ENCODE measurements around the gene THOP1. TPM values are rescaled to one million over a fixed set of nuclear protein-coding genes. Genes with fewer than 3 reads are reported as not detected.

The THOP1 gene
- total RNA-seq, 2 experiments from 2014 or later = 113 TPM

- intact Hi-C loops (cut with micrococcal nuclease) = no loop called here
- Mint-ChIP-seq H3K27me3 (ENCODE audit: low read depth) (no peaks in the 10 kb centered on the region), H3K9me3 (no peaks in the 10 kb centered on the region), H3K4me1 (ENCODE audit: low read depth) (peaks cover 54% of the 10 kb centered on the region), H3K4me3 (no peak overlapping the region), H3K27ac (no peak overlapping the region), H3K36me3 (ENCODE audit: low read depth) (peaks cover 13% of the 10 kb centered on the region)
- CTCF ChIA-PET = interaction anchor here (1.0 kb wide), 1 partner anchor 130 kb away, joined by 3 read pairs; no protein-coding TSS in a partner anchor
- no peak for DNase-seq
Observed at GRCh38 chr19:2777952-2778683, 7.2 kb upstream of the THOP1 start.

- Mint-ChIP-seq H3K4me3 (no peak overlapping the region), H3K36me3 (ENCODE audit: low read depth) (peaks cover 13% of the 10 kb centered on the region), H3K4me1 (ENCODE audit: low read depth) (peaks cover 60% of the 10 kb centered on the region), H3K9me3 (no peaks in the 10 kb centered on the region), H3K27ac (no peak overlapping the region), H3K27me3 (ENCODE audit: low read depth) (no peaks in the 10 kb centered on the region)
- CTCF ChIA-PET = interaction anchor here (0.9 kb wide), 1 partner anchor 131 kb away, joined by 3 read pairs; no protein-coding TSS in a partner anchor
- no peak for DNase-seq
- intact Hi-C loops (cut with micrococcal nuclease) = no loop called here
Observed at GRCh38 chr19:2779121-2779740, 6.1 kb upstream of the THOP1 start.

- Mint-ChIP-seq H3K36me3 (ENCODE audit: low read depth) (peaks cover 11% of the 10 kb centered on the region), H3K4me1 (ENCODE audit: low read depth) (peaks cover 63% of the 10 kb centered on the region), H3K27ac (no peak overlapping the region), H3K9me3 (no peaks in the 10 kb centered on the region), H3K27me3 (ENCODE audit: low read depth) (no peaks in the 10 kb centered on the region), H3K4me3 (no peak overlapping the region)
- no peak for DNase-seq
- CTCF ChIA-PET = interaction anchor here (0.6 to 2.7 kb wide), 5 partner anchors 31 to 132 kb away, joined by 3 to 8 read pairs (median 4); partner anchors contain the start of gene ZNF554
- intact Hi-C loops (cut with micrococcal nuclease) = loop anchor here (10.0 kb wide), 2 partner anchors 305 to 615 kb away; partner anchors contain the start of genes DOT1L and GADD45B
Observed at GRCh38 chr19:2780284-2780683, 5.0 kb upstream of the THOP1 start.

GRCh38 chr19:2782329-2782935 lies 2.9 kb upstream of the THOP1 start:
- intact Hi-C loops (cut with micrococcal nuclease) = loop anchor here (2.0 to 10.0 kb wide), 3 partner anchors 162 to 618 kb away; partner anchors contain the start of genes DOT1L, GADD45B and ZNF77
- Mint-ChIP-seq H3K4me1 (ENCODE audit: low read depth) (peaks cover 59% of the 10 kb centered on the region), H3K27ac (peak overlapping the region; percentile 74), H3K9me3 (no peaks in the 10 kb centered on the region), H3K36me3 (ENCODE audit: low read depth) (peaks cover 11% of the 10 kb centered on the region), H3K4me3 (peak overlapping the region; percentile 94), H3K27me3 (ENCODE audit: low read depth) (no peaks in the 10 kb centered on the region)
- CTCF ChIA-PET = interaction anchor here (0.6 to 2.7 kb wide), 3 partner anchors 33 to 134 kb away, joined by 4 to 8 read pairs (median 6); no protein-coding TSS in a partner anchor
- DNase-seq = peak; percentile 27

GRCh38 chr19:2782936-2783780 lies 2.1 kb upstream of the THOP1 start, which contains the start of gene SGTA:
Gene SGTA, minus strand, starts transcription at chr19:2783273. Its CDS starts 14,205 bp downstream, at chr19:2769068.
- intact Hi-C loops (cut with micrococcal nuclease) = loop anchor here (1.0 to 10.0 kb wide), 5 partner anchors 162 to 618 kb away; partner anchors contain the start of genes DOT1L, GADD45B, NCLN and PLEKHJ1
- Mint-ChIP-seq H3K4me1 (ENCODE audit: low read depth) (peaks cover 65% of the 10 kb centered on the region), H3K27me3 (ENCODE audit: low read depth) (no peaks in the 10 kb centered on the region)

GRCh38 chr19:2783781-2784145 lies 1.5 kb upstream of the THOP1 start:
- H3K27me3 Mint-ChIP-seq (ENCODE audit: low read depth) = no peaks in the 10 kb centered on the region
- peaks cover 15% of the 10 kb centered on the region for H3K36me3 Mint-ChIP-seq (ENCODE audit: low read depth)
- H3K4me3 Mint-ChIP-seq = peak overlapping the region; percentile 94
- intact Hi-C loops (cut with micrococcal nuclease) = loop anchor here (1.0 to 10.0 kb wide), 5 partner anchors 161 to 619 kb away; partner anchors contain the start of genes DOT1L, GADD45B, NCLN and PLEKHJ1
- no peak for DNase-seq
- no peaks in the 10 kb centered on the region for H3K9me3 Mint-ChIP-seq
- CTCF ChIA-PET = interaction anchor here (0.6 to 1.4 kb wide), 3 partner anchors 104 to 317 kb away, joined by 3 to 4 read pairs (median 4); no protein-coding TSS in a partner anchor
- peak overlapping the region; percentile 91 for H3K27ac Mint-ChIP-seq
- peaks cover 62% of the 10 kb centered on the region for H3K4me1 Mint-ChIP-seq (ENCODE audit: low read depth)

More at GRCh38 chr19:2782936-2783780, 2.1 kb upstream of the THOP1 start, which contains the start of gene SGTA:
- peak within 1 kb of the TSS; percentile 94 for H3K4me3 Mint-ChIP-seq
- H3K27ac Mint-ChIP-seq = peak within 1 kb of the TSS; percentile 91
- peaks cover 14% of the 10 kb centered on the region for H3K36me3 Mint-ChIP-seq (ENCODE audit: low read depth)
- CTCF ChIA-PET = interaction anchor here (0.6 to 2.7 kb wide), 4 partner anchors 34 to 135 kb away, joined by 3 to 8 read pairs (median 5); no protein-coding TSS in a partner anchor
- no peaks in the 10 kb centered on the region for H3K9me3 Mint-ChIP-seq
- DNase-seq = peak; percentile 99

GRCh38 chr19:2787115-2787514 lies 1.8 kb downstream of the THOP1 start:
- H3K27me3 Mint-ChIP-seq (ENCODE audit: low read depth) = no peaks in the 10 kb centered on the region
- H3K27ac Mint-ChIP-seq = no peak overlapping the region
- no peaks in the 10 kb centered on the region for H3K9me3 Mint-ChIP-seq
- peak overlapping the region; percentile 56 for H3K4me3 Mint-ChIP-seq
- intact Hi-C loops (cut with micrococcal nuclease) = loop anchor here (10.0 kb wide), 2 partner anchors 312 to 622 kb away; partner anchors contain the start of genes DOT1L and GADD45B
- no peak for DNase-seq
- H3K36me3 Mint-ChIP-seq (ENCODE audit: low read depth) = peaks cover 19% of the 10 kb centered on the region
- peaks cover 50% of the 10 kb centered on the region for H3K4me1 Mint-ChIP-seq (ENCODE audit: low read depth)
- CTCF ChIA-PET = no interaction called here

GRCh38 chr19:2788237-2788636 lies 2.9 kb downstream of the THOP1 start:
- peaks cover 45% of the 10 kb centered on the region for H3K4me1 Mint-ChIP-seq (ENCODE audit: low read depth)
- peaks cover 22% of the 10 kb centered on the region for H3K36me3 Mint-ChIP-seq (ENCODE audit: low read depth)
- no peaks in the 10 kb centered on the region for H3K27me3 Mint-ChIP-seq (ENCODE audit: low read depth)
- CTCF ChIA-PET = no interaction called here
- DNase-seq = no peak
- H3K4me3 Mint-ChIP-seq = no peak overlapping the region
- no peak overlapping the region for H3K27ac Mint-ChIP-seq
- no peaks in the 10 kb centered on the region for H3K9me3 Mint-ChIP-seq
- intact Hi-C loops (cut with micrococcal nuclease) = loop anchor here (10.0 kb wide), 2 partner anchors 313 to 623 kb away; partner anchors contain the start of genes DOT1L and GADD45B

- no peak overlapping the region for H3K4me3 Mint-ChIP-seq
- H3K9me3 Mint-ChIP-seq = no peaks in the 10 kb centered on the region
- CTCF ChIA-PET = no interaction called here
- peaks cover 30% of the 10 kb centered on the region for H3K36me3 Mint-ChIP-seq (ENCODE audit: low read depth)
- DNase-seq = no peak
- intact Hi-C loops (cut with micrococcal nuclease) = no loop called here
- H3K27me3 Mint-ChIP-seq (ENCODE audit: low read depth) = no peaks in the 10 kb centered on the region
- no peak overlapping the region for H3K27ac Mint-ChIP-seq
- H3K4me1 Mint-ChIP-seq (ENCODE audit: low read depth) = peaks cover 26% of the 10 kb centered on the region
Observed at GRCh38 chr19:2790194-2790556, 4.9 kb downstream of the THOP1 start.

- CTCF ChIA-PET = no interaction called here
- no peak overlapping the region for H3K4me3 Mint-ChIP-seq
- H3K36me3 Mint-ChIP-seq (ENCODE audit: low read depth) = peaks cover 34% of the 10 kb centered on the region
- no peaks in the 10 kb centered on the region for H3K9me3 Mint-ChIP-seq
- H3K27me3 Mint-ChIP-seq (ENCODE audit: low read depth) = no peaks in the 10 kb centered on the region
- intact Hi-C loops (cut with micrococcal nuclease) = no loop called here
- H3K4me1 Mint-ChIP-seq (ENCODE audit: low read depth) = peaks cover 26% of the 10 kb centered on the region
- H3K27ac Mint-ChIP-seq = no peak overlapping the region
- DNase-seq = no peak
Observed at GRCh38 chr19:2790557-2791271, 5.4 kb downstream of the THOP1 start.

GRCh38 chr19:2791440-2791839 lies 6.1 kb downstream of the THOP1 start:
- no peaks in the 10 kb centered on the region for H3K9me3 Mint-ChIP-seq
- no peak overlapping the region for H3K4me3 Mint-ChIP-seq
- DNase-seq = no peak
- H3K27me3 Mint-ChIP-seq (ENCODE audit: low read depth) = no peaks in the 10 kb centered on the region
- H3K36me3 Mint-ChIP-seq (ENCODE audit: low read depth) = peaks cover 34% of the 10 kb centered on the region
- H3K27ac Mint-ChIP-seq = no peak overlapping the region
- H3K4me1 Mint-ChIP-seq (ENCODE audit: low read depth) = peaks cover 21% of the 10 kb centered on the region
- CTCF ChIA-PET = no interaction called here
- intact Hi-C loops (cut with micrococcal nuclease) = no loop called here

All from activated naive CD4-positive, alpha-beta T cell treated with anti-CD3 and anti-CD28 coated beads for 36 hours (primary cell).